Left forelimb (tissue), 1 donor: Measurements from ENCODE around the gene RBP3.

Experiments
- DNase-seq: peaks from one replicate; pipeline ENCODE4 v3.0.0-alpha.2; 2018; ENCODE audit warnings: low spot score

RBP3 gene

GRCh38 chr10:47348138-47348651 is at the start of gene RBP3:
Gene RBP3 (plus strand): TSS chr10:47348363. CDS start chr10:47348485, 122 bp downstream.
- DNase-seq: peak; percentile 31

- no peak for DNase-seq
These were observed 49.4 kb upstream of the RBP3 start for GRCh38 chr10:47298715-47299114.

DNA sequence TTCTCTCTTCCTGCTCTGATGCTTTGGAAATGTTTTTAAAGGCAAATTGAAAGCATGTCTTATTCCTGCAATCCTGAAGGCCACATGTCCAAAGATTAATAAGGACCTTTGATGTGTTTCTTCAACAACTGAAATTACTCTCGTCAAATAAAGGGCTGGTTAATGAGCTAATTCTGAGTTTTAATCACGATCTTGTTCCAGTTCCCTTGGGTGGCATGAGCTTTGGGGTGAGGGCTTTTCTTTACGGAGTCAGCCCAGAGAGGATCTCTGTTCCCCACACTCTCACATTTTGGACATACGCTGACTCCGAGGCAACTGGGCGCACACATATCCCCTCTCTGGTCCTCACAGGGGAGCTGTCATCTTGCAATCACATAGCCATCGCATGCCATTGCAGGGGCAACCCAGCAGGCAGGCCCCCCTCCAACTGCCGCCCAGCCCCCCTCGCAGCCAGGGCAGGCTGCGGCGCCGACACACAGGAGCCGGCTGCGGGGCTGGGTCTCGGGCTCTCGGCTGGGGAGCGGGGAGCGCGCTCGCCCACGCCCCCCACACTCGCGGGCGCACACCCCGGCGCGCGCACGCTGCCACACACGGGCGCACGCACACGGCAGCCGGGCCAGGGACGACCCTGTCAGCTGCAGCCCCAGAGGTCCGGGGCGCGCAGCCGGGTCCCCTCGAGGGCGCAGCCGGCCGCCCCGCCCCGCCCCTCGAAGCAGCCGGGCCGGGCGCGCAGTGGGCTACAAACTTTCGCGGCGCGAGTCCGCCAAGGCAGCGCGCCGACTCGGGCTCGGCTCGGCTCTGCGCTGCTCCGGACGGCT is 48.3 kb upstream of the RBP3 start, which contains the start of gene GDF10:
Gene GDF10, plus strand, starts transcription at position 587 of the 818 bp plus-strand sequence. CDS start 455 bp downstream, outside the sequence.
- DNase-seq: no peak

GRCh38 chr10:47300429-47300931 is 47.7 kb upstream of the RBP3 start:
- no peak for DNase-seq

GRCh38 chr10:47301833-47302232 is 46.3 kb upstream of the RBP3 start:
- DNase-seq: no peak

GRCh38 chr10:47303105-47303504 is 45.1 kb upstream of the RBP3 start:
- DNase-seq: no peak

DNA sequence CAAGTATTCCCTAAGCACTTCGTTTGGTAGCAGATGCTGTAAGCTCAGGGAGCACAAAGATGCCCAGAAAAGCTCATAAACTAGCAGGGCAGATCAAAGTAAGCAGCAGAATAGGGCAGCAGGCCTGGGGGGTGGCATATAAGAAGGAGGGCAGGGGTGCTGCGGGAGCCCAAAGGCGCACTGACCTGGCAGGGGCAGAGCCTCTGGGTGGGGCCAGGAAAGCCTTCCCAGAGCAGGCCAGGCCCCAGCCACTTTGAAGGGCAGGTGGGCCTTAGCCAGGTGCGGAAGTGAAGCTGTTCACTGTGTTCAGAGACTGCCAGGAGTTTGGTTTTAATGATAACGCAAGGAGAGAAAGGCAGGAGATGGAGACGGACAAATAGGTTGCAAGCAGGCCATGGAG is 44.3 kb upstream of the RBP3 start:
- no peak for DNase-seq

GRCh38 chr10:47305566-47305965 is 42.6 kb upstream of the RBP3 start:
- no peak for DNase-seq

DNA sequence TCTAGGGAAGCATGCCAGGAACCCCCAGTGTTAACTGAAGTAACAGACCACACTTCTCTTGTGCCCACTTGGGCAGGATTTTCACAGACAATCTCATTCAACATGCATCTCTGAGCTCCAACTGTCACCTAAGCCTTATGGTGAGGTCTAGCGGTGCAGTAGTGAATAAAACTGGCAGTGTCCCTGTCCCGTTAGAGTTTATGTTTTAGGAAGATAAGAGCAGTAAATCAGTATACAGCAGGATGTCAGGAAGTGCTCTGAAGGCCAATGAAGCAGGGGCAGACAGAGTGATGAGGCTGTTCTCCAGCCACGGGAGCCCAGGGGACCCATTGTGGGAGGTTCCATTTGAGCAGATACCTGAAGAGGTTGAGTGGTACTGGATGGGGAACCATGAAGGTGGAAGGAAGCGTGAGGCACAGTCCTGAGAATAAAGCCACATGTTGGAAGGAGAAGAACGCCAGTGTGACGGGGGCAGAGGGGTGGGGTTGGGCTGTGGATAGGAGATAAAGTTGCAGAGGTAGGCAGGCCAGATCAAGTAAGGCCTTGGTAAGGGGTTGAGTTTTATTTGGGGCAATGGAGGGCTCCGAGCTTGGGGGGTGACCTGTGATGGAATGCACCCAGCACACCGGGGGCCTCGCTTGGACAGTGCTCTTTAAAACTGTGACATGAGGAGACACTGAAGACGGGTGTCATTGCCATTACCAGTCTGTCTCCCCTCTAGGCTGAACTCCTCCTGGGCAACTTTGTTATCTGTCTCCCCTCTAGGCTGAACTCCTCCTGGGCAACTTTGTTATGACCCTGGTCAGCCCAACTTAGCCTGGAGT is 41.6 kb upstream of the RBP3 start:
- no peak for DNase-seq

DNA sequence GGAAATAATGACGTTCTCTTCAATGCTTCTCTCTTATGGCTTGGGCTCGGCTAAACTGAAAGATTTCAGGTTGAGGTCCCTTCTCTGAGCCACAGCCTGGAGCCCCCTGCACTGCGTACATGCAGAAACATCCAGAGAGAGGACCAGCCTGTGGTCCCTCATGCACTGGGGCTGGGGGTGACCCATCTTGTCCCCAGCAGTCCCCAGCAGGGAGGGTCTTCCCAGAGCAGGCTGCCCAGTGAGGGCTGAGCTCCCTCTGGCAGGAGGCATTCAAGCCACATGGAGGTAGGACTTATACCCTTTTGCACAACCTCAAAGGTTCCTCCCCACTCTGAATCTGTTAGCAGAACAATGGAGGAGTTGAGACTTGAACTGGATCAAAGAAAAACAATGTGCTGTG is 40.8 kb upstream of the RBP3 start:
- no peak for DNase-seq

DNA sequence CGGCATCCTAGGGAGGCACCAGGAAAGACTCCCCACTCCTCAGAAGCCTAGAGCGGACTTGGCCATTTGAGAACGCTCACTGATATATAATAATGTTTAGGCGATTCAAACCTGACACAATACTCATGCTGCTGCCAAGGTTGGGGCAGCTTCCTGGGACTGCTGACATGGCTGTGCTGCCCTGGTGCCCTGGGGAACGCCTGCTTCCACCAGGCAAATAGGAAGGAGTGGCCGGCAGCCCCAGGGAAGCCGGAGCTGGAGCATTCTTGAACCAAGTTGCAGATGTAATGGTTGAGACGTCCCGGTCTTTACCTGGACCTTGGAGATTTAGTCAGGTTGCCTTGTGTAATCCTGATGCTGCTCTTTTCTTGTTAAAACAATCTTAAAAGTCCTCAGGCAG is 39.4 kb upstream of the RBP3 start:
- DNase-seq: no peak

- no peak for DNase-seq
These were observed 38.6 kb upstream of the RBP3 start for GRCh38 chr10:47309408-47310089.

GRCh38 chr10:47310090-47310505 is 38.1 kb upstream of the RBP3 start:
- DNase-seq: no peak

GRCh38 chr10:47311193-47311931 is 36.8 kb upstream of the RBP3 start:
- no peak for DNase-seq

- peak; percentile 84 for DNase-seq
These were observed 36.1 kb upstream of the RBP3 start for GRCh38 chr10:47311932-47312662.

- no peak for DNase-seq
These were observed 35.5 kb upstream of the RBP3 start for GRCh38 chr10:47312663-47312995.

- DNase-seq: no peak
These were observed 33.7 kb upstream of the RBP3 start for GRCh38 chr10:47314416-47314970.

DNA sequence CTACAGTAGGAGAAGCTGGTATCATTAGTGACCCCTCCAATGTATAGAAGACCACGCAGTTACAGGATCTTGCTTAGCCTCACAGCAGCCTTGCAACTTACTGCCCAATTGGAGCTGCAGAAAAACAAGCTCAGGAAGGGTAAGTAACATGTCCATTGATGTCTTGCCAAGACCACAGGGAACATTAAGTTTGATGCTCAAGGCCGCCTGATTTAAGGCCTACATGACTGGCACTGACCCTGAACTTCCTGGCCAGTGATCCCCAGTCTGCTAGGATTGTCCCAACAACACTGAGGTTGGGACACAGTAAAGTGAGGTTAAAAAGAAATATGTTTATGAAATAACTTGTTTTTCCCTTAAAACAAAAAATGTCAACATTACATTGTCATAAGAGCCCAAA is 32.7 kb upstream of the RBP3 start:
- no peak for DNase-seq

DNA sequence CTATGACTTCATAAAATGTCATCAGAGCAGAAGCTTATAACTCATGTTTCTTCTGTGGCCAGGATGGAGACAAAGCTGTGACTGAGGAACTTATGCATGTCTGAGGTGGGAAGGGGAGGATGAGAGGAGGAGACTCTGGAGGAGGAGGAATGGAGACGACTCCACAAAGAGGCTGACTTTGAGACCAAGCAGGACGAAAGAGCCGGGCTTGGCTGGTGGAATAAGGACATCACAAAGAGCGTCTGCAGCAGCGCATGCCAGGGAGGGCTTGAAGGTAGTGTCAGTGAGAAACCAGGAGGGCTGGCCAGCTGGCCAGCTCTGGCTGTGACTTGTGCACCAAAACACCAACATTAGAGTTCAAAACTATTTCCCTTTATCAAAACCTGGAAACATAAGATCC is 32.0 kb upstream of the RBP3 start:
- DNase-seq: no peak

DNA sequence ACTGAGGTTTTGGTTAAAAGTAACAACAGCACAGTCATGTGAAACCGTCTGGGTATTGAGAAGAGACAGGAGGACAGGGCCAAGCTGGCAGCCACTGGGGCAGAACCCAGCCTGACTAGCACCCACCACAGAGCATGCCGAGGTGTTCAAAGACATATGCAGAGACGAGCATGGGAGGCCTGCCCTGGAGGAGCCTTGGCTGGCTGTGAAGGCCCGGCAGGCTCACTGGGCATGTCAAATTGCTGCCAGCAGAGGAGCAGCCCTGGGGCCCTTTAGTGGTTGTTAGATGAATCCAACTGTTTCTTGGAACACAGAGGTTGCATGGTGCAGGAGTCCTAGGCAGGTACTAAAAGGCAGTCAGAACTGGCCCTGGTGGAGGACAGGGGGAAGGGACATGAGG is 30.9 kb upstream of the RBP3 start:
- DNase-seq: no peak
